ENCODE data around the gene ZFAND2B. TPM values are rescaled to one million over a fixed set of nuclear protein-coding genes. Genes with fewer than 3 reads are reported as not detected.

Gene ZFAND2B
- total RNA-seq, 2 donors from 2014 or later = 65.5 to 74.6 TPM

DNA sequence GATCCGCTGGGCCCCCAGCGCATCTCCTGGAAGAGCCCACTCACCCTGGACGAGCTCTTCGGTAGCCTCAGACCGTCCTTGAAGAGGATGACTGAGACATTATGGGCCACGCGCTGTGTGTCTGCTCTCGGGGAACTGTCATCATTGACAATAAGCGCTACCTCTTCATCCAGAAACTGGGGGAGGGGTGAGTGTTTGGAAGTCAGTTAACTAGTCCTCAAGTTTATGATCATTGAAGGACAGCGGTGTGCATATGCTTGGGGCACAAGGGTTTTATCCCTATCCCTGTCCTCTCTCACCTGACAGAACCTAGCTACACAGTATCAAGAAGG lies 39.3 kb downstream of the ZFAND2B start:
- TF ChIP-seq CTCF (IDR thresholded peaks at IDR 0.05) = no peak
- no peaks in the 10 kb centered on the region for H3K27me3 ChIP-seq
- intact Hi-C loops (cut with DNase I) = no loop called here
- H3K9ac ChIP-seq (ENCODE audit: low read depth in 2 of 2, low read length in 2 of 2) = peak overlapping the region; percentile 86 to 99
- H3K4me1 ChIP-seq = peaks cover 34% of the 10 kb centered on the region
- H3K4me3 ChIP-seq = peak overlapping the region; percentile 73
- H3K36me3 ChIP-seq = no peaks in the 10 kb centered on the region
- peak overlapping the region; percentile 88 for H3K27ac ChIP-seq
- no peaks in the 10 kb centered on the region for H3K9me3 ChIP-seq
- peak; percentile 46 for DNase-seq

GRCh38 chr2:219246559-219246958 lies 40.0 kb downstream of the ZFAND2B start:
- intact Hi-C loops (cut with DNase I) = no loop called here
- H3K4me1 ChIP-seq = peaks cover 37% of the 10 kb centered on the region
- no peak overlapping the region for H3K27ac ChIP-seq
- no peak for DNase-seq
- no peak for TF ChIP-seq CTCF (IDR thresholded peaks at IDR 0.05)
- H3K9ac ChIP-seq (ENCODE audit: low read depth in 2 of 2, low read length in 2 of 2) = peak overlapping the region in 1 of 2 donors; percentile 99
- H3K4me3 ChIP-seq = no peak overlapping the region
- H3K9me3 ChIP-seq = no peaks in the 10 kb centered on the region
- H3K36me3 ChIP-seq = no peaks in the 10 kb centered on the region
- no peaks in the 10 kb centered on the region for H3K27me3 ChIP-seq

- H3K27me3 ChIP-seq = no peaks in the 10 kb centered on the region
- peak overlapping the region in 1 of 2 donors; percentile 55 for H3K9ac ChIP-seq (ENCODE audit: low read depth in 2 of 2, low read length in 2 of 2)
- DNase-seq = no peak
- TF ChIP-seq CTCF (IDR thresholded peaks at IDR 0.05) = no peak
- peaks cover 37% of the 10 kb centered on the region for H3K4me1 ChIP-seq
- intact Hi-C loops (cut with DNase I) = no loop called here
- no peak overlapping the region for H3K4me3 ChIP-seq
- peak overlapping the region; percentile 96 for H3K27ac ChIP-seq
- H3K36me3 ChIP-seq = no peaks in the 10 kb centered on the region
- H3K9me3 ChIP-seq = no peaks in the 10 kb centered on the region
Measured at GRCh38 chr2:219247678-219248642, 41.4 kb downstream of the ZFAND2B start.

DNA sequence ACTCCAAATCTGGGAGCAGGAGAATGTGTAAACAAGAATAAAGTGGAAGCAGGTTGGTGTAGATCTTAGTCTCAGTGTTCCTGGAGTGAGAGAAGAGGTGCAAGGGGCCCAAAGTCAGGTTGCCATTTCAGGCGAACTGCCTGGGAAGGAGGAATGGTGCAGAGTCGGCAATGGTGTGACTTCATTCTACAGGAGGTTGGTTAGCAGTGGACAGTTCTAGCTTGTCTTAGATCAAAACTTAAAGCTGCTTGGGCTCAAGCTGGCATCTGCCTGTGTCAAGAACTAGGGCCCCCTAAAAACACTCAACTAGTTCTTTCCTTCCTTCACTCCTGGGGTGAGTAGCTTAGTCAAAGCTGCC lies 42.2 kb downstream of the ZFAND2B start:
- no peak for TF ChIP-seq CTCF (IDR thresholded peaks at IDR 0.05)
- peak overlapping the region in 1 of 2 donors; percentile 99 for H3K9ac ChIP-seq (ENCODE audit: low read depth in 2 of 2, low read length in 2 of 2)
- no peaks in the 10 kb centered on the region for H3K36me3 ChIP-seq
- no peak for DNase-seq
- intact Hi-C loops (cut with DNase I) = no loop called here
- H3K4me1 ChIP-seq = peaks cover 37% of the 10 kb centered on the region
- no peaks in the 10 kb centered on the region for H3K9me3 ChIP-seq
- no peaks in the 10 kb centered on the region for H3K27me3 ChIP-seq
- H3K4me3 ChIP-seq = no peak overlapping the region
- H3K27ac ChIP-seq = peak overlapping the region; percentile 96

DNA sequence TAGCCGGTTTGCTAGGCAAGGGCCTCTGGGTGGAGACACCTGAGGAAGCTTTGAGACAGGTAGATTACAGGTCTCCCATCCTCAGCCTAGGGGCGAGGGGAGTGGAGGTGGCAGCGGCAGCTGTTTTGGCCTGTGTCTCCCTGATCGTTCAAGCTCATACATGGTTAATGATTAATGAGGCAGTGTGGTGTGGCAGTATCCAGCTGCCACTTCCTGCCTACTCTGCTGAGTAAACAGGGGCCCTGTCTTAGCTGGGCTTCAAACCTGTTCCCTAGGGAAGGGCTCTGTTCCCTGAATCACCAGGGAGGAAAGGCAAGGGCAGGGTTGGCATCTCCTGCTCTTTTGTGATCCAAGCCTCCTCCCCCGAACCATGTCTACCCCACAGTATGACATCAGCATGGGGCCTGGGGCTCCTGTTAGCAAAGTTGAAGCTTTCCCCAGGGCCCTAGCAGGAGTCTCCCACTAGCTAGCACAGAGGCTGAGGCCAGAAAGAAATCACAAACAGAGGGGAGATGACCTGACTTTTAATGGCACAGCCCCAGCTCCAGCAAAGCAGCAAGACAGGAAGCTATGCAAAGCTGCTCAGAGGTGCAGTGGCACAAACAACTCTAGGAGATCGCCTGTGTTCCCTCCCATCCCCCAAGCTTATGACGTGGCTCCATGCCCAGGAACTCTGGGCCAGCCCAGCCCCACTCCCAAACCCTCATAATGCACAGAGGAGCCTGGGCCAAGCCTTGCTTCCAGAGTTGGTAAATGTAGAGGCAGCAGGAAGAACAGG lies 42.8 kb downstream of the ZFAND2B start:
- no peaks in the 10 kb centered on the region for H3K36me3 ChIP-seq
- no peak overlapping the region for H3K4me3 ChIP-seq
- H3K9ac ChIP-seq (ENCODE audit: low read depth in 2 of 2, low read length in 2 of 2) = peak overlapping the region; percentile 25 to 99
- no peak for TF ChIP-seq CTCF (IDR thresholded peaks at IDR 0.05)
- H3K4me1 ChIP-seq = peaks cover 38% of the 10 kb centered on the region
- intact Hi-C loops (cut with DNase I) = no loop called here
- no peaks in the 10 kb centered on the region for H3K27me3 ChIP-seq
- peak; percentile 94 for DNase-seq
- no peaks in the 10 kb centered on the region for H3K9me3 ChIP-seq
- peak overlapping the region; percentile 96 for H3K27ac ChIP-seq
